Left lung (tissue), 10 donors: ENCODE data around the gene CAPSL. TPM values are rescaled to one million over a fixed set of nuclear protein-coding genes. Genes with fewer than 3 reads are reported as not detected.

Source experiments
- ATAC-seq: fragments of 200-7000 bp; cut with Tn5 transposase; one replicate; pipeline ENCODE4 v1.9.1; 2020; ENCODE audit warnings: moderate library complexity
- DNase-seq, 4 donors: peaks; one replicate each; pipeline ENCODE4 v3.0.0-alpha.2; 2013 to 2020
- H3K27ac ChIP-seq, 2 donors: fragments of 200-600 bp; sonication (generic) in 1 of 2; one replicate each; pipeline versions ENCODE4 v1.5.0 to v1.8.0; 2020 to 2021
- H3K27me3 ChIP-seq, 2 donors: fragments of 200-600 bp; sonication (generic) in 1 of 2; one replicate each; pipeline versions ENCODE4 v1.5.0 to v1.8.0; 2020 to 2021
- H3K36me3 ChIP-seq, 2 donors: fragments of 200-600 bp; sonication (generic) in 1 of 2; one replicate each; pipeline versions ENCODE4 v1.5.0 to v1.8.0; 2020 to 2021
- H3K4me1 ChIP-seq, 2 donors: fragments of 200-600 bp; one replicate each; pipeline ENCODE4 v1.8.0; 2021
- H3K4me3 ChIP-seq, 2 donors: fragments of 200-600 bp; sonication (generic) in 1 of 2; one replicate each; pipeline versions ENCODE4 v1.5.0 to v1.8.0; 2020 to 2021; ENCODE audit warnings: mild to moderate bottlenecking in 1 of 2
- H3K9me3 ChIP-seq, 2 donors: fragments of 200-600 bp; sonication (generic) in 1 of 2; one replicate each; pipeline versions ENCODE4 v1.5.0 to v1.8.0; 2020 to 2021
- CTCF ChIP-seq, 2 donors: fragments of 200-600 bp; sonication (generic) in 1 of 2; IDR thresholded peaks; one replicate each; pipeline versions ENCODE4 v1.5.0 to v1.8.0; 2021; ENCODE audit warnings: antibody characterized with exemption in 2 of 2
- intact Hi-C, 2 donors: fragments of 100-400 bp; cut with DNase I; formaldehyde crosslinking; loops; one replicate each; pipeline versions ENCODE4 v1.11.2 to v1.14.2; 2022
- polyA plus RNA-seq, 6 donors: library from polyadenylated mRNA; unstranded; fragments of 120-200 nt; gene quantifications; one replicate each; pipeline ENCODE4 v1.2.1, GENCODE V29; 2013; ENCODE audit not compliant: insufficient read length in 6 of 6
- total RNA-seq, 2 donors: library from RNA; stranded (reverse); fragmentation: NEBNext Ultra II Directional; extraction: Animal tissue kit (Norgen Biotek cat#: 25700); gene quantifications; one replicate each; pipeline ENCODE4 v1.2.1, GENCODE V29; 2021
- donor health status: DM: no; HTN: yes; CAD: no.
- donor health status: DM: no; HTN: no; CAD: no.

CAPSL gene
- total and polyA plus RNA-seq, 8 donors = 2.0 to 12.0 (median 6.9) TPM; not detected in 1

DNA sequence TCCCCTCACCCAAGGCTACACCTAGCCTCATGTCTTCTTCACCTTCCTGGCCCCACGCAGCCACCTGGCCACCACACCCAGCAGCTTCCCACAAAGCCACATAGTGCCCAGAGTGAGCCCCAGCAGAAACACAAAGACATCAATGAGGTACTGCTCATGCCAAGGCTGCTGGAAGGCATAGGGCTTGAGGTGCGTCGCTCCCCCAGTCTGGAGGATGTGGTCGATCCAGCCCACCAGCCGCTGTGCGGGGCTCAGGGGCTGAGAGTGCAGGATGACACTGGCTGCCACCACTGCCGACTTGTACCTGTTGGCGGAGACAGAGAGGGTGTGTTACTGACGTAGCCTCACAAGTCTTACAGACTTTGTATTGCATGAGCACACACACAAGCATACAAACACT is 15.8 kb upstream of the CAPSL start:
- no peak overlapping the region for H3K4me3 ChIP-seq
- H3K9me3 ChIP-seq = peaks cover 0 to 4% of the 10 kb centered on the region in 2 donors
- DNase-seq = peak in 1 of 4 donors; percentile 68
- H3K27ac ChIP-seq = no peak overlapping the region
- H3K4me1 ChIP-seq = no peaks in the 10 kb centered on the region
- no peak for ATAC-seq
- H3K27me3 ChIP-seq = peaks cover 0 to 16% of the 10 kb centered on the region in 2 donors
- H3K36me3 ChIP-seq = no peaks in the 10 kb centered on the region
- intact Hi-C loops = no loop called here
- TF ChIP-seq CTCF (IDR thresholded peaks at IDR 0.05) = no peak

GRCh38 chr5:35947085-35947484 is 8.7 kb upstream of the CAPSL start:
- no peak for DNase-seq
- Histone ChIP-seq H3K27me3 (peaks cover 0 to under 1% of the 10 kb centered on the region in 2 donors), H3K4me1 (no peaks in the 10 kb centered on the region), H3K36me3 (no peaks in the 10 kb centered on the region), H3K27ac (no peak overlapping the region), H3K9me3 (no peaks in the 10 kb centered on the region), H3K4me3 (no peak overlapping the region)
- ATAC-seq = no peak
- intact Hi-C loops = no loop called here
- TF ChIP-seq CTCF (IDR thresholded peaks at IDR 0.05) = no peak

DNA sequence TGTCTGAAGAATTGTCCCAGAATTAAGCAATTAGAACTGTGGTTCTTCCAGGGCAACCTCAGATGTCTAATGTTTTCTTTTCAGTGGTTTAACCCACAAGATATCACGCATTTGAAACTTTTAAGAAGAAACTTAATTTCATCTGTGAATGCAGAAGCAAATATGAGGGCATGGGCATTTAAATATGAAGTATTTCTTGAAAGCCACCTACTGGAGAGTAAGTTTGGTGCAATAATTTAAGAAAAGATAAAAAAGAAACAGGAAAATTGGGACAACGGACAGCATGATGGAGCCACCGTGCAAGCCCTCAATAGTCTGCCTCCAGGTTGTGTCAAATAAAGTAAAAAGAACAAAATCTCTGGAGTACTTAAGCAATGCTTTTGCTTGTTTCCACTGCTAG is 1.2 kb upstream of the CAPSL start:
- H3K4me3 ChIP-seq = no peak overlapping the region
- intact Hi-C loops = loop anchor here in 1 of 2 donors (10.0 kb wide), 1 partner anchor 855 kb away; no protein-coding TSS in a partner anchor
- H3K9me3 ChIP-seq = no peaks in the 10 kb centered on the region
- H3K4me1 ChIP-seq = peaks cover 0 to 3% of the 10 kb centered on the region in 2 donors
- no peak for TF ChIP-seq CTCF (IDR thresholded peaks at IDR 0.05)
- DNase-seq (no peak), ATAC-seq (no peak)
- no peaks in the 10 kb centered on the region for H3K36me3 ChIP-seq
- no peak overlapping the region for H3K27ac ChIP-seq
- H3K27me3 ChIP-seq = no peaks in the 10 kb centered on the region

- DNase-seq = peak in 2 of 4 donors; percentile 62 to 66
- peak; percentile 81 for TF ChIP-seq CTCF (IDR thresholded peaks at IDR 0.05)
- Histone ChIP-seq H3K9me3 (no peaks in the 10 kb centered on the region), H3K27me3 (peaks cover 0 to 33% of the 10 kb centered on the region in 2 donors), H3K4me1 (peaks cover 7 to 19% of the 10 kb centered on the region in 2 donors), H3K27ac (no peak overlapping the region), H3K36me3 (no peaks in the 10 kb centered on the region), H3K4me3 (no peak overlapping the region)
- ATAC-seq = peak; percentile 83
- intact Hi-C loops = no loop called here
Measured at GRCh38 chr5:35926389-35927051, 11.9 kb downstream of the CAPSL start.

- H3K4me3 ChIP-seq = peak overlapping the region in 1 of 2 donors; percentile 12
- TF ChIP-seq CTCF (IDR thresholded peaks at IDR 0.05) = peak; percentile 30 to 46
- H3K27me3 ChIP-seq = peaks cover 0 to 33% of the 10 kb centered on the region in 2 donors
- H3K27ac ChIP-seq = no peak overlapping the region
- H3K4me1 ChIP-seq = peaks cover 7 to 19% of the 10 kb centered on the region in 2 donors
- H3K36me3 ChIP-seq = no peaks in the 10 kb centered on the region
- ATAC-seq (peak; percentile 87), DNase-seq (peak; percentile 42 to 89 (median 66))
- H3K9me3 ChIP-seq = no peaks in the 10 kb centered on the region
- intact Hi-C loops = loop anchor here in 1 of 2 donors (5.0 kb wide), 2 partner anchors 148 to 273 kb away; no protein-coding TSS in a partner anchor
Measured at GRCh38 chr5:35924950-35925722, 13.3 kb downstream of the CAPSL start.
